Mesenchymal stem cell (in vitro differentiated cells and primary cell): ENCODE results near the gene C22orf31.

Source experiments
- DNase-seq: peaks from one replicate; pipeline ENCODE4 v3.0.0-alpha.2; 2013
- H2AFZ ChIP-seq: one replicate; pipeline ENCODE4 v1.6.1; 2013; ENCODE audit warnings: low read depth, mild to moderate bottlenecking, control low read depth, inconsistent platforms, low read length, moderate library complexity
- H2AK5ac ChIP-seq: 2 replicates; pipeline ENCODE4 v1.6.1; 2013; ENCODE audit warnings: low read length, moderate library complexity, mild to moderate bottlenecking, inconsistent platforms; ENCODE audit not compliant: severe bottlenecking
- H2BK120ac ChIP-seq: one replicate; pipeline ENCODE4 v1.6.1; 2013; ENCODE audit warnings: low read depth, mild to moderate bottlenecking, inconsistent platforms, low read length, moderate library complexity
- H2BK12ac ChIP-seq, 2 experiments: one replicate each; pipeline ENCODE4 v1.6.1; 2013; ENCODE audit warnings: inconsistent platforms in 2 of 2, low read length in 2 of 2, mild to moderate bottlenecking in 2 of 2, moderate library complexity in 2 of 2, control low read depth in 1 of 2
- H2BK15ac ChIP-seq: one replicate; pipeline ENCODE4 v1.6.1; 2013; ENCODE audit warnings: mild to moderate bottlenecking, low read depth, inconsistent platforms; ENCODE audit not compliant: poor library complexity, severe bottlenecking
- H2BK5ac ChIP-seq: 2 replicates; pipeline ENCODE4 v1.6.1; 2013; ENCODE audit warnings: low read depth, mild to moderate bottlenecking, low read length, control low read depth, inconsistent platforms; ENCODE audit not compliant: poor library complexity, severe bottlenecking
- H3K14ac ChIP-seq, 2 experiments: one replicate each; pipeline ENCODE4 v1.6.1; 2013; ENCODE audit warnings: inconsistent platforms in 2 of 2, low read length in 2 of 2, control low read depth in 1 of 2, mild to moderate bottlenecking in 1 of 2, moderate library complexity in 1 of 2
- H3K18ac ChIP-seq, 2 experiments: one replicate each; pipeline ENCODE4 v1.6.1; 2013; ENCODE audit warnings: inconsistent platforms in 2 of 2, low read length in 2 of 2, control low read depth in 1 of 2, low read depth in 1 of 2, mild to moderate bottlenecking in 1 of 2
- H3K23ac ChIP-seq, 2 experiments: one replicate each; pipeline ENCODE4 v1.6.1; 2013; ENCODE audit warnings: inconsistent platforms in 2 of 2, low read length in 2 of 2, mild to moderate bottlenecking in 2 of 2, moderate library complexity in 2 of 2, control low read depth in 1 of 2
- H3K27ac ChIP-seq: 2 replicates; pipeline ENCODE4 v1.5.1; 2013; ENCODE audit warnings: mild to moderate bottlenecking, moderate library complexity, low read length, control low read depth, inconsistent platforms; ENCODE audit not compliant: poor library complexity, severe bottlenecking
- H3K27me3 ChIP-seq, 2 experiments: 2 replicates each; pipeline versions ENCODE4 v1.6.1 to v1.7.0; 2013; ENCODE audit warnings: low read length in 2 of 2, mild to moderate bottlenecking in 2 of 2, moderate library complexity in 2 of 2, control low read depth in 1 of 2, inconsistent platforms in 1 of 2; ENCODE audit not compliant: control insufficient read depth in 1 of 2, insufficient read depth in 1 of 2
- H3K36me3 ChIP-seq, 2 experiments: 2 replicates each; pipeline versions ENCODE4 v1.6.1 to v1.7.0; 2013; ENCODE audit warnings: low read length in 2 of 2, control low read depth in 1 of 2, inconsistent platforms in 1 of 2, low read depth in 1 of 2, mild to moderate bottlenecking in 1 of 2; ENCODE audit not compliant: insufficient read depth in 2 of 2, control insufficient read depth in 1 of 2
- H3K4ac ChIP-seq, 2 experiments: one replicate each; pipeline ENCODE4 v1.6.1; 2013; ENCODE audit warnings: inconsistent platforms in 2 of 2, low read length in 2 of 2, mild to moderate bottlenecking in 2 of 2, moderate library complexity in 2 of 2, control low read depth in 1 of 2, low read depth in 1 of 2
- H3K4me1 ChIP-seq: 2 replicates; pipeline ENCODE4 v1.6.1; 2013; ENCODE audit warnings: low read depth, low read length, control low read depth; ENCODE audit not compliant: control insufficient read depth, insufficient read depth
- H3K4me2 ChIP-seq: 2 replicates; pipeline ENCODE4 v1.6.1; 2013; ENCODE audit warnings: low read length, mild to moderate bottlenecking, inconsistent platforms; ENCODE audit not compliant: poor library complexity, severe bottlenecking
- H3K4me3 ChIP-seq, 2 experiments: 2 replicates each; pipeline versions ENCODE4 v1.5.1 to v1.7.0; 2013; ENCODE audit warnings: low read length in 2 of 2, mild to moderate bottlenecking in 2 of 2, control low read depth in 1 of 2, low read depth in 1 of 2; ENCODE audit not compliant: insufficient read depth in 1 of 2
- H3K79me1 ChIP-seq: replicated peaks from 2 replicates; pipeline ENCODE4 v1.6.1; 2013; ENCODE audit warnings: mild to moderate bottlenecking, control low read depth, low read length, inconsistent platforms; ENCODE audit not compliant: poor library complexity, severe bottlenecking
- H3K9ac ChIP-seq: 2 replicates; pipeline ENCODE4 v1.7.0; 2013; ENCODE audit warnings: mild to moderate bottlenecking, low read length, moderate library complexity
- H3K9me3 ChIP-seq: 2 replicates; pipeline ENCODE4 v1.7.0; 2013; ENCODE audit warnings: mild to moderate bottlenecking, low read length; ENCODE audit not compliant: control insufficient read depth
- H4K8ac ChIP-seq: one replicate; pipeline ENCODE4 v1.6.1; 2013; ENCODE audit warnings: inconsistent platforms, mild to moderate bottlenecking, low read length, moderate library complexity
- H4K91ac ChIP-seq: one replicate; pipeline ENCODE4 v1.6.1; 2013; ENCODE audit warnings: mild to moderate bottlenecking, low read length, inconsistent platforms
- WGBS: methylation state at CpG from one replicate; pipeline ENCODE4 v1.1.7; 2013; ENCODE audit warnings: mixed read lengths; 5-methylcytosine and 5-hydroxymethylcytosine counted together

Gene C22orf31

DNA sequence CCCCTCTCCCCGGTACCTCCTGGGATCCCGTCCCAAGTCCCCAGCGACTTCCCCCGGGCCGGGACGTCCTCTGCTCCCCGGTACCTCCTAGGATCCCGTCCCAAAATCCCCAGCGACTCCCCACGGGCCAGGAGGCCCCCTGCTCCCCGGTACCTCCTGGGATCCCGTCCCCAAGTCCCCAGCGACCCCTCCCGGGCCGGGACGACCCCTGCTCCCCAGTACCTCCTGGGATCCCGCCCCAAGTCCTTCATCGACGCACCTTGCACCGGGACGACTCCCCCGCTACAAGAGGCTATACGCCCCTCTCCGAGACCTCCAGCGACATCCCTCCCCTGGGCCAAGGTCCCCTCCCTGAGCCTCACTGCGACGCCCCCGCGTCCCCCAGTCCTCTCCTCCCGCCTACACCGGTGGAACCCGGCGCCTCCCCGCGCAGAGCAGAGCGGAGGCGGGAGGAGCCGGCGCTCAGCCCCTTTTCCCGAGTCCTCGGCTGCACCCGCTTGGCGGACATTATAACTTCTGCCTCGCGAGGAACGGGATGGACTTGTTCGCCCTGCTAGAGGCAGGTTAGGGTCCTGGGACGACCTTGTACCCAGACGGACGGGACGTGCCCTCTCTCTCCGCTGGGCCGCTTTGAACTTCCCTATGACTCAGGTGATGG lies 12.1 kb upstream of the C22orf31 start:
- Histone ChIP-seq H4K8ac (no peak overlapping the region), H3K79me1 (no peaks in the 10 kb centered on the region), H3K23ac (peak overlapping the region in 1 of 2 experiments; percentile 23), H2BK15ac (no peak overlapping the region), H3K4me1 (peaks cover 17% of the 10 kb centered on the region), H2BK120ac (peak overlapping the region; percentile 96), H3K27me3 (peaks cover 6 to 25% of the 10 kb centered on the region in 2 experiments), H3K27ac (no peak overlapping the region), H3K4me2 (peak overlapping the region; percentile 91), H3K18ac (peak overlapping the region in 1 of 2 experiments; percentile 77), H2AFZ (peak overlapping the region; percentile 36), H3K4ac (no peak overlapping the region), H2BK5ac (no peak overlapping the region), H3K4me3 (peak overlapping the region; percentile 66 to 86), H3K9me3 (no peaks in the 10 kb centered on the region), H3K9ac (peak overlapping the region; percentile 77), H3K14ac (no peak overlapping the region), H3K36me3 (no peaks in the 10 kb centered on the region), H2AK5ac (no peak overlapping the region), H4K91ac (no peak overlapping the region), H2BK12ac (no peak overlapping the region)
- 5% methylated on average over 51 of the region's 53 CpGs for WGBS
- peak; percentile 50 for DNase-seq

DNA sequence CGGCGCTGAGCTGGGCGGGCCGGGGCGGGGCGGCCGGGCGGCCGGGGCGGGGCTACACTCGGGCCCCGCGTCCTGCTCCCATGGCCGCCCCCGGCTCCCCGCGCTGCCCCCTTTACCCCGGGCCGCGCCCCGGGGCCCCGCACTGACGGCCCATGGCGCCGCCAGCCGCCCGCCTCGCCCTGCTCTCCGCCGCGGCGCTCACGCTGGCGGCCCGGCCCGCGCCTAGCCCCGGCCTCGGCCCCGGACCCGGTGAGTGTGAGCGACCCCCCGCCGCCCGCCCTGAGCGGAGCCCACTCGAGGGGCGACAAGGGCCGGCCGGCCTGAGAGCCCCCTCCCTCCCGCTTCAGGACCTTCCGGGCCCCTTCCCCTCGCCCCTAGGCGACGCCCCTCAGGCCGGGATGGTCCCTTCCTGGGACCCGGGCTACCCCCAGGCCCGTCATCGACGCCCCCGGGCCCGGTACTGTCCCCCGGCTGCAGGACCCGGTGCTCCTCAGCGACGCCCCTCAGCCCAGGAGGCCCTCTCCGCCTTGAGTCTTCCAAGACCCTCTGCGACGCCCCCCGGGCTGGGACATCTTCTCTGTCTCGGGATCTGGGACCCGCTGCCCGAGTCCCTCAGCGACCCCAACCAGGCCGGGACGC lies 11.5 kb upstream of the C22orf31 start, which contains the start of gene KREMEN1:
Gene KREMEN1 (plus strand): TSS at position 57 of the 639 bp plus-strand sequence. CDS start 96 bp downstream, at position 153.
- no peaks in the 10 kb centered on the region for H3K79me1 ChIP-seq
- H3K18ac ChIP-seq = peak within 1 kb of the TSS; percentile 46 to 77
- H3K9me3 ChIP-seq = no peaks in the 10 kb centered on the region
- H3K4me3 ChIP-seq = peak within 1 kb of the TSS; percentile 66 to 86
- H2BK120ac ChIP-seq = peak within 1 kb of the TSS; percentile 96
- H4K91ac ChIP-seq = peak within 1 kb of the TSS; percentile 68
- H2BK12ac ChIP-seq = peak within 1 kb of the TSS in 1 of 2 experiments; percentile 76
- H3K27ac ChIP-seq = no peak within 1 kb of the TSS
- H3K4me2 ChIP-seq = peak within 1 kb of the TSS; percentile 92
- WGBS = 2% methylated on average over 46 of the region's 76 CpGs
- peaks cover 17% of the 10 kb centered on the region for H3K4me1 ChIP-seq
- peak within 1 kb of the TSS; percentile 85 for H4K8ac ChIP-seq
- H3K27me3 ChIP-seq = peaks cover 6 to 25% of the 10 kb centered on the region in 2 experiments
- no peak within 1 kb of the TSS for H2BK5ac ChIP-seq
- H2AK5ac ChIP-seq = no peak within 1 kb of the TSS
- peak within 1 kb of the TSS; percentile 44 for H2AFZ ChIP-seq
- peak within 1 kb of the TSS; percentile 92 for H2BK15ac ChIP-seq
- peak within 1 kb of the TSS; percentile 77 for H3K9ac ChIP-seq
- no peak for DNase-seq
- no peaks in the 10 kb centered on the region for H3K36me3 ChIP-seq
- H3K14ac ChIP-seq = peak within 1 kb of the TSS in 1 of 2 experiments; percentile 11
- peak within 1 kb of the TSS; percentile 23 to 82 for H3K23ac ChIP-seq
- H3K4ac ChIP-seq = no peak within 1 kb of the TSS

DNA sequence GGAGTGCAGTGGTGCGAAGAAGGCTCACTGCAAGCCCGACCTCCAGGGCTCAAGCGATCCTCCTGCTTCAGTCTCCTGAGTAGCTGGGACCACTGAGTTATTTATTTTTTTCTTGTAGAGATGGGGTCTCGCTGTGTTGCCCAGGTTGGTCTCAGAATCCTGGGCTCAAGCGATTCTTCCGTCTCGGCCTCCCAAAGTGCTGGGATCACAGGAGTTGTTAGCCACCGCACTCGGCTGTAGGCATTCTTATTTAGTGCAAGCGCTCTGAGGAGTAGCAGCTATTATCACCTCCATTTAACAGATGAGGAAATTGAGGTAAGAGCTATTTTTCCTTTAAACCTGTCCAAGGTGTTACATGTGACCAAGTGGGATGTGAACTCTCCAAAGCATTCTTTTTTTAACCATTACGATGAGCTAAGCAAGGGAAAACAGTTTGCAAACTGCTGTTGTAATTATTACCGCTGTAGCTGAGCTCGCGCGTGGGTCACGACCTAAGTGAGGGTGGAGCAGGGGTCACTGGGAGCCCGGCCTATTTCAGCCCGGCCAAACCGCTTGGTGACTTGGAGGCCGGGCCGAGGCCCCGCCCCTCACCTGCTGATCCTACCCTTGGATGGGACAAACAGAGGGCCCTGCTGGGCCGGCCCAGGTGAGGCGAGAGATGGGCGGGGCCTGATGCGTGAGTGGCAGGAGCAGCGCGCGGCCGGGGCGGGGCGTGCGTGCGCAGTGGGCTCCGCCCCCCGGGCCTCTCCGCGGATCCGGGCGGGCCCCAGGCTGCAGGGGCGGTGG lies 10.8 kb upstream of the C22orf31 start:
- no peaks in the 10 kb centered on the region for H3K9me3 ChIP-seq
- H3K4me3 ChIP-seq = peak overlapping the region; percentile 52 to 76
- H2BK5ac ChIP-seq = no peak overlapping the region
- no peaks in the 10 kb centered on the region for H3K36me3 ChIP-seq
- H4K8ac ChIP-seq = no peak overlapping the region
- peak overlapping the region; percentile 92 for H3K4me2 ChIP-seq
- peak; percentile 61 for DNase-seq
- H3K27me3 ChIP-seq = peaks cover 6 to 25% of the 10 kb centered on the region in 2 experiments
- H2AK5ac ChIP-seq = no peak overlapping the region
- no peak overlapping the region for H3K18ac ChIP-seq
- no peak overlapping the region for H2AFZ ChIP-seq
- no peaks in the 10 kb centered on the region for H3K79me1 ChIP-seq
- no peak overlapping the region for H2BK12ac ChIP-seq
- no peak overlapping the region for H3K23ac ChIP-seq
- peaks cover 17% of the 10 kb centered on the region for H3K4me1 ChIP-seq
- H3K14ac ChIP-seq = no peak overlapping the region
- no peak overlapping the region for H3K27ac ChIP-seq
- peak overlapping the region; percentile 40 for H3K9ac ChIP-seq
- H2BK120ac ChIP-seq = no peak overlapping the region
- no peak overlapping the region for H4K91ac ChIP-seq
- H2BK15ac ChIP-seq = no peak overlapping the region
- no peak overlapping the region for H3K4ac ChIP-seq
- WGBS = 38% methylated on average over 27 of the region's 41 CpGs
